ENCODE data around the gene NFIB. TPM values are rescaled to one million over a fixed set of nuclear protein-coding genes. Genes with fewer than 3 reads are reported as not detected.

NFIB gene
- total RNA-seq, 2 experiments from 2014 or later: not detected

GRCh38 chr9:14251154-14252071, 62.5 kb downstream of the NFIB start:
- Mint-ChIP-seq H3K4me1 (ENCODE audit: low read depth) (no peaks in the 10 kb centered on the region), H3K36me3 (ENCODE audit: low read depth) (no peaks in the 10 kb centered on the region), H3K4me3 (no peak overlapping the region), H3K27me3 (no peaks in the 10 kb centered on the region), H3K9me3 (no peaks in the 10 kb centered on the region), H3K27ac (no peak overlapping the region)
- intact Hi-C loops (cut with micrococcal nuclease): no loop called here
- ChIA-PET CTCF (no interaction called here), POLR2A (no interaction called here)
- no peak for ATAC-seq
- no peak for TF ChIP-seq CTCF (IDR thresholded peaks at IDR 0.05)
- DNase-seq: no peak

DNA sequence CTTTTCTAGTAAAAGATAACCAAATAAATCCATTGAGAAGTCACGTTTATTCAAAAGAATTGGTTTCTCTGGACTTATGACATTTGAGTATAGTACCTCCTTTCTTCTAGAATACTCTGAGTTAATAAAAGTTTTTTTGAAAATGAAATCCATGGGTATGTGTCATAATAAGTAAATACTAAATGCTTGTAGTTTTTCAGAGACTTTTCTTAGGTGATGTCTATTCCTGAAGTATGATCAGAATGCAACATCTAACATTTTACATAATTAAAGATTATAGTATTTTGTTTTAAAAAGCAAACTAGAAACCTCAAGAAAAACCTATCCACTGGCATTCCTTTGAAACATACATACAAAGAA, 63.2 kb downstream of the NFIB start:
- Mint-ChIP-seq H3K36me3 (ENCODE audit: low read depth) (no peaks in the 10 kb centered on the region), H3K4me1 (ENCODE audit: low read depth) (no peaks in the 10 kb centered on the region), H3K9me3 (no peaks in the 10 kb centered on the region), H3K27ac (no peak overlapping the region), H3K4me3 (no peak overlapping the region), H3K27me3 (no peaks in the 10 kb centered on the region)
- ATAC-seq (no peak), DNase-seq (no peak)
- ChIA-PET POLR2A (no interaction called here), CTCF (no interaction called here)
- intact Hi-C loops (cut with micrococcal nuclease): no loop called here
- no peak for TF ChIP-seq CTCF (IDR thresholded peaks at IDR 0.05)

GRCh38 chr9:14249527-14249926, 64.4 kb downstream of the NFIB start:
- CTCF ChIA-PET: no interaction called here
- no peaks in the 10 kb centered on the region for H3K36me3 Mint-ChIP-seq (ENCODE audit: low read depth)

GRCh38 chr9:14248149-14248548, 65.8 kb downstream of the NFIB start:
- Mint-ChIP-seq H3K4me3 (no peak overlapping the region), H3K4me1 (ENCODE audit: low read depth) (no peaks in the 10 kb centered on the region), H3K9me3 (no peaks in the 10 kb centered on the region), H3K36me3 (ENCODE audit: low read depth) (no peaks in the 10 kb centered on the region), H3K27ac (no peak overlapping the region), H3K27me3 (no peaks in the 10 kb centered on the region)
- TF ChIP-seq CTCF (IDR thresholded peaks at IDR 0.05): no peak
- ChIA-PET POLR2A (no interaction called here), CTCF (no interaction called here)
- ATAC-seq: no peak
- intact Hi-C loops (cut with micrococcal nuclease): no loop called here
- DNase-seq: no peak

More at GRCh38 chr9:14249527-14249926, 64.4 kb downstream of the NFIB start:
- DNase-seq (no peak), ATAC-seq (no peak)
- Mint-ChIP-seq H3K9me3 (no peaks in the 10 kb centered on the region), H3K4me3 (no peak overlapping the region), H3K27me3 (no peaks in the 10 kb centered on the region), H3K27ac (no peak overlapping the region), H3K4me1 (ENCODE audit: low read depth) (no peaks in the 10 kb centered on the region)
- no peak for TF ChIP-seq CTCF (IDR thresholded peaks at IDR 0.05)
- intact Hi-C loops (cut with micrococcal nuclease): no loop called here
- POLR2A ChIA-PET: no interaction called here

GRCh38 chr9:14247577-14247976, 66.4 kb downstream of the NFIB start:
- Mint-ChIP-seq H3K27ac (no peak overlapping the region), H3K4me3 (no peak overlapping the region), H3K9me3 (no peaks in the 10 kb centered on the region), H3K27me3 (no peaks in the 10 kb centered on the region), H3K36me3 (ENCODE audit: low read depth) (no peaks in the 10 kb centered on the region), H3K4me1 (ENCODE audit: low read depth) (no peaks in the 10 kb centered on the region)
- no peak for TF ChIP-seq CTCF (IDR thresholded peaks at IDR 0.05)
- intact Hi-C loops (cut with micrococcal nuclease): no loop called here
- CTCF ChIA-PET: no interaction called here
- POLR2A ChIA-PET: no interaction called here
- ATAC-seq (no peak), DNase-seq (no peak)
